Activated CD4-positive, CD25-positive, alpha-beta regulatory T cell (primary cell): ENCODE data around the gene OR8S1.

Experiments
- DNase-seq, 4 experiments: peaks; one replicate each; lab custom pipeline; 2025; lab: John Stamatoyannopoulos, UW

Gene OR8S1

DNA sequence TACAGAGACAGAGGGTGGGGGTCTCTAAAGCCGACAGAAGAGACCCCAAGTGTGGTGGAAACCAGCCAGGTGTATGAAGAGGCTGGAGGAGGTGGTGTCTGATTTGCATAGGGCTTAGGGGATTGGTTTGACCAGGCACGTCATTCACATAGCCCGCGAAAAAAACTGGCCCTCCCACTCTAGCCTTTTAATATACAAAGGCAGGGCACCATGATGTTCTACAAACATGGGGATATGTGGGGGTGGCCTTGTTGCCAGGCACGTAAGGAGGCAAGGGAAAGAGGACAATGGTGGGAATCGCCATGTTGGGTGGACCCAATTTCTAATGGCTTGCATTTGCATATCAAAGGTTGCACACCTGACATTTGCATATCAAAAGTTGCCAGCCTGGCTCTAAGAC is 31.2 kb downstream of the OR8S1 start:
- no peak for DNase-seq

DNA sequence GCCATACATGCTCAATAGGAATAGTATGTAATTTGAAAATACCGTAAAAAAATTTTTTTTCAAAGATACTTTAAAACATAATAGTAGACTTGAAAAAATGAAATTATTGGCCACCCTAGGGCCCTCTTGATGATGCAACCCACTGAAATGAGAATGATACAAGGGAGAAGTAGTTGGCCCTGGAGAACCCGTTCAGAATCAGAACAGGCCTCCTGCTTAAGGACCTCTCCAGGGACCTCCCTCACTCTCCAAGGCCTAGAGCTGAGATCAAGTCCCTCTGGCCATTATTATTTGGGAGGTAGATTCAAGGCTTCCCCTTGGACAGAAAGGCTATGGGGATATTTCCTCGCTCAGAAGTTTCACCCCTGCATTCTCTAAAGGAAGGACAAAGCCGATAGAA is 32.5 kb downstream of the OR8S1 start:
- no peak for DNase-seq

DNA sequence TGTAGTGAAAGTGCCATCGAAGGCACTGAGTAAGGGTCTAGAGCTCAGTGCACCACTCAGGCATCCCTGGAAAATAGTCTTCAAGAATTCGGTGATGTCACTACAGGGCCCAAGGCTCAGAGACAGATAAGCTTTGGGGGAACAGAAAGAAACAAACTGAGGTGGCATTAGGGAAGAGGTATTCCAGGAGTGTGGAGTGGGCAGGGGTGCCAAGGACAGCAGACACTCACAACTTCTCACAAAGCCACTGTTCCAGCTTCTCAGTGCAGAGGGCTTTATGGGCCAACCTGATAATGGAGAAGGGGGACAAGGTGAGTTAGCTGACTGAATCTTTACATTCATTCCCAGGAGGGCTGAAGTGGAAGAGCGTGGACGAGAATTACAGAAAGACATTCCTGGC is 42.3 kb downstream of the OR8S1 start:
- DNase-seq, result no peak

DNA sequence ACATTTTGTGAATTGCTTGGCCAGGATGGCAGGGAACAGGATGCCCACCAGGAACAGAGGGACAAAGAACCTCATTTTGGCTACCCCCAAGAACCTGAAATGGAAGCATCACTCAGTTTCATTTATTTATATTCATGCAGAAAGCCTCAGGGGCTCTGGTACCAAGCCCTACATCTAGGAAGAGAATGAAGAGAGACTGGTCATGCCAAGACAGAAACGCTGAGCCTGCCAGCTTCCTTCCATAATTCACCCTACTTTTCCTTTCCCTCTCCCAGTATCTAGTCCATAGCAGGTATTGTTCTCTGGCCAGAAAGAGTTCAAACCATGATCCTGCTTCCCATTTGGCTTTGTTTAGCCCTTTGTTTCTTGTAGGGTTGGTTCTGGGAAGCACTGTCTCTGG is 44.5 kb downstream of the OR8S1 start, which contains the start of gene LALBA:
Gene LALBA, minus strand, starts transcription at position 101 of the 400 bp plus-strand sequence. Its CDS starts 26 bp downstream, at position 75.
- DNase-seq, result no peak

DNA sequence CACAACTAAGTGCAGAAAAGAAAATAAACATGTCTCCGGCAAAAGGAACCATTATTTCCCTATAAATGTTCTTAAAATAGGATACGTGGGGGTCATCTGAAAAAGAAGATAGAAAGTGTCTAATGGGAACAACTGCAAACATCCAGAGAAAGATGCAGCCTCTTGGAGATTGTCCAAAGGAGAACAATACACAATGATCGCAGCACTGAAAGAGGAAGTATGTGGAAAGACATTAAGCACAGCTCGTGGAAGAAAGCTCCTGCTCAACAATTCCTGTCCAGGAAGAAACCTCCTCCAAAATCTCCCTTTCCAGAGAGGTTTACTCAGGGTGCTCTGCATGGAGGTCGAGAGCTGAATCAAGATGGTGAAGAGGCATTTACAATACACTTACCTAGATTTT is 46.9 kb downstream of the OR8S1 start:
- no peak for DNase-seq
